Breast epithelium (tissue), 4 donors: ENCODE data around the gene ABLIM2. TPM values are rescaled to one million over a fixed set of nuclear protein-coding genes. Genes with fewer than 3 reads are reported as not detected.

ENCODE experiments used
- DNase-seq, 2 donors: peaks; one replicate each; pipeline ENCODE4 v3.0.0-alpha.2; 2019; ENCODE audit warnings: low spot score in 2 of 2
- H3K27ac ChIP-seq, 2 donors: fragments of 200-600 bp; sonication (generic) in 1 of 2; one replicate each; pipeline ENCODE4 v1.5.1; 2016 to 2019; ENCODE audit warnings: mild to moderate bottlenecking in 1 of 2
- H3K27me3 ChIP-seq, 2 donors: fragments of 200-600 bp; sonication (generic) in 1 of 2; one replicate each; pipeline versions ENCODE4 v1.5.1 to v1.6.0; 2017 to 2019; ENCODE audit warnings: control low read depth in 1 of 2, mild to moderate bottlenecking in 1 of 2
- H3K36me3 ChIP-seq: fragments of 200-600 bp; one replicate; pipeline ENCODE4 v1.5.1; 2019
- H3K4me1 ChIP-seq, 2 donors: fragments of 200-600 bp; sonication (generic); one replicate each; pipeline ENCODE4 v1.5.1; 2016 to 2019; ENCODE audit warnings: control low read depth in 1 of 2
- H3K4me3 ChIP-seq, 3 donors: fragments of 200-600 bp; sonication (generic); 1 replicate in 2 of 3; 2 replicates in 1 of 3; pipeline ENCODE4 v1.5.1; 2016 to 2019; ENCODE audit warnings: mild to moderate bottlenecking in 3 of 3, moderate library complexity in 2 of 3
- H3K9me3 ChIP-seq, 2 donors: fragments of 200-600 bp; sonication (generic) in 1 of 2; one replicate each; pipeline ENCODE4 v1.5.1; 2016 to 2019; ENCODE audit warnings: control low read depth in 1 of 2
- CTCF ChIP-seq, 3 donors: fragments of 450-650 bp; IDR thresholded peaks; one replicate each; pipeline ENCODE4 v1.5.1; 2016 to 2017; ENCODE audit warnings: antibody characterized with exemption in 3 of 3, mild to moderate bottlenecking in 3 of 3, moderate library complexity in 3 of 3
- POLR2A ChIP-seq: fragments of 450-650 bp; IDR thresholded peaks from one replicate; pipeline ENCODE4 v1.6.1; 2016; ENCODE audit warnings: antibody characterized with exemption, mild to moderate bottlenecking, moderate library complexity
- POLR2AphosphoS5 ChIP-seq, 3 donors: sonication (generic); formaldehyde crosslinking; IDR thresholded peaks; one replicate each; pipeline ENCODE4 v1.6.1; 2017; ENCODE audit warnings: antibody characterized with exemption in 3 of 3
- intact Hi-C: fragments of 100-400 bp; cut with DNase I; formaldehyde crosslinking; loops from one replicate; pipeline ENCODE4 v1.15.1; 2023; ENCODE audit warnings: low total_unique reads
- total RNA-seq, 3 donors: library from RNA; depleted of rRNA; stranded (reverse); fragments of >200 nt; gene quantifications; one replicate each; pipeline ENCODE4 v1.1.0, GENCODE V29; 2016

The ABLIM2 gene
- total RNA-seq, 3 donors from 2014 or later, result 4.8 to 11.5 (median 8.2) TPM

GRCh38 chr4:8038083-8038482 lies 120.5 kb downstream of the ABLIM2 start:
- no peak overlapping the region for H3K4me3 ChIP-seq
- no peak for DNase-seq
- H3K4me1 ChIP-seq, result no peaks in the 10 kb centered on the region
- intact Hi-C loops, result no loop called here
- H3K9me3 ChIP-seq, result no peaks in the 10 kb centered on the region
- TF ChIP-seq CTCF (IDR thresholded peaks at IDR 0.05), result no peak
- H3K27ac ChIP-seq, result no peak overlapping the region
- no peaks in the 10 kb centered on the region for H3K36me3 ChIP-seq
- no peaks in the 10 kb centered on the region for H3K27me3 ChIP-seq

- no peaks in the 10 kb centered on the region for H3K4me1 ChIP-seq
- intact Hi-C loops, result no loop called here
- TF ChIP-seq CTCF (IDR thresholded peaks at IDR 0.05) (no peak), POLR2AphosphoS5 (IDR thresholded peaks at IDR 0.05) (no peak), POLR2A (no peak)
- no peaks in the 10 kb centered on the region for H3K27me3 ChIP-seq
- no peaks in the 10 kb centered on the region for H3K9me3 ChIP-seq
- no peaks in the 10 kb centered on the region for H3K36me3 ChIP-seq
- no peak overlapping the region for H3K27ac ChIP-seq
- no peak for DNase-seq
- H3K4me3 ChIP-seq, result no peak overlapping the region
Observed at GRCh38 chr4:8037150-8037769, 121.4 kb downstream of the ABLIM2 start.

- intact Hi-C loops, result no loop called here
- Histone ChIP-seq H3K27ac (no peak overlapping the region), H3K36me3 (no peaks in the 10 kb centered on the region), H3K9me3 (no peaks in the 10 kb centered on the region), H3K4me3 (no peak overlapping the region), H3K4me1 (no peaks in the 10 kb centered on the region), H3K27me3 (no peaks in the 10 kb centered on the region)
- TF ChIP-seq CTCF (IDR thresholded peaks at IDR 0.05) (no peak), POLR2A (no peak), POLR2AphosphoS5 (IDR thresholded peaks at IDR 0.05) (no peak)
- peak in 1 of 2 donors; percentile 20 for DNase-seq
Observed at GRCh38 chr4:8035371-8035780, 123.2 kb downstream of the ABLIM2 start.

GRCh38 chr4:8033829-8034528 lies 124.6 kb downstream of the ABLIM2 start:
- TF ChIP-seq POLR2AphosphoS5 (IDR thresholded peaks at IDR 0.05) (no peak), POLR2A (no peak), CTCF (IDR thresholded peaks at IDR 0.05) (no peak)
- H3K4me3 ChIP-seq, result no peak overlapping the region
- H3K27me3 ChIP-seq, result no peaks in the 10 kb centered on the region
- intact Hi-C loops, result no loop called here
- H3K4me1 ChIP-seq, result no peaks in the 10 kb centered on the region
- no peaks in the 10 kb centered on the region for H3K36me3 ChIP-seq
- no peaks in the 10 kb centered on the region for H3K9me3 ChIP-seq
- DNase-seq, result no peak
- no peak overlapping the region for H3K27ac ChIP-seq

- Histone ChIP-seq H3K27ac (no peak overlapping the region), H3K36me3 (no peaks in the 10 kb centered on the region), H3K9me3 (no peaks in the 10 kb centered on the region), H3K27me3 (no peaks in the 10 kb centered on the region), H3K4me3 (no peak overlapping the region), H3K4me1 (no peaks in the 10 kb centered on the region)
- no peak for DNase-seq
- TF ChIP-seq POLR2A, result no peak
- TF ChIP-seq POLR2AphosphoS5 (IDR thresholded peaks at IDR 0.05), result no peak
- TF ChIP-seq CTCF (IDR thresholded peaks at IDR 0.05), result no peak
- intact Hi-C loops, result no loop called here
Observed at GRCh38 chr4:8033067-8033755, 125.4 kb downstream of the ABLIM2 start.
